Measurements from ENCODE around the gene SETD3.

The SETD3 gene

DNA sequence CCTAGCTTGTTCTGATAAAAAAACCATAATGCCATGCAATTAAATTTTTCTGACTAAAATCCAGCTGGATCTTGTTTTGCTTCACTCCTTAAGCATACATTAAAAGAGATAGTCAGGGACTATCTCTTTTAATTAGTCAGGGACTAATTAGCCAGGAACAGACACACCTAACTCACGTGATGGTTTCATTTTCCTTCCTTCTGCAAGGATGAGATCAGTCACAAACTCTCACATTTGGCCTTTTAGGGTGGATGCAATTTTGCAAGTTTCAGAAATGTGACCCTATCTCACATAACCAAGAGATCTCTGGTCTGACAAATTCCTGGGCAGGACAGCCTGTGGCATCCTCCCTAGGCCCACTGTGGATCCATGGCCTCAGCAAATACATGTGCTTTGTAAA is 62.4 kb downstream of the SETD3 start:
- no peak for DNase-seq

DNA sequence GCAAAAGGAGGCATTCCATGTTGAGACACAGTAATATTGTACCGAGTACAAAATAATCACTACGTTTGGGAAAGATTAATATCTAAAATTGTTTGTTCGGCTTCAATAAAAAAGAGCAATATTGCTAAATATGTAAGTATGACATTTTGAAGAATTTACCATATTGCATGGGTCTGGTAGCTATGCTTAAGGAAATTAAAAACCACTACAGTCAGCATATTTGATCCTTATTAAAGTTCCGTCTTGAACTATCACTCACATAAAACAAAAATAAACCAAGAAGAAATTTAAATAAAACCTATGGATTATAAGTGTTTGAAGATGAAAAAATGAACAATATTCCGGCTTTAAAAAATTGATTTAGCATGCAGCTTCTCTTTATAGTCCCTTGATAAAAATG is 63.8 kb downstream of the SETD3 start:
- no peak for DNase-seq

GRCh38 chr14:99415496-99416281 is 65.0 kb downstream of the SETD3 start:
- peak; percentile 71 for DNase-seq

- DNase-seq = no peak
Observed at GRCh38 chr14:99413911-99414310, 66.7 kb downstream of the SETD3 start.

DNA sequence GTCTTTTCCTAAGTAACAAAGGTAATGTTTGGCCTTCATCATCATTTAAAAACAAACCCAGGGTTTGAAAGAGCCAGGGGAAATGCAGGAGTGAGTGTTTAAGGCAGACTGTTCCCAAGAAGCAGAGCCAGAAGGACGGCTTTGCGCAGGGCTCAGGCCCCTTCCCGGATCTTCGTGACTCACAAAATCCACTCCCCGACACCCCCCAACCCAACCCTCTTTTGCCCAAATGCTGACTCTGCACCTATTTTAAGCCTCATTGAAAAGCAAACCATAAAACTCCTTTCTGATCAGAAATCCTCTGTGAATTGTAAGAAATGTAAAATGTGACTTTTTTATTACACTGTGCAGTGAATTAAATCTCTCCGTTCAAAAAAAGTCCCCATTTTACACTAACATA is 67.5 kb downstream of the SETD3 start:
- DNase-seq = no peak

DNA sequence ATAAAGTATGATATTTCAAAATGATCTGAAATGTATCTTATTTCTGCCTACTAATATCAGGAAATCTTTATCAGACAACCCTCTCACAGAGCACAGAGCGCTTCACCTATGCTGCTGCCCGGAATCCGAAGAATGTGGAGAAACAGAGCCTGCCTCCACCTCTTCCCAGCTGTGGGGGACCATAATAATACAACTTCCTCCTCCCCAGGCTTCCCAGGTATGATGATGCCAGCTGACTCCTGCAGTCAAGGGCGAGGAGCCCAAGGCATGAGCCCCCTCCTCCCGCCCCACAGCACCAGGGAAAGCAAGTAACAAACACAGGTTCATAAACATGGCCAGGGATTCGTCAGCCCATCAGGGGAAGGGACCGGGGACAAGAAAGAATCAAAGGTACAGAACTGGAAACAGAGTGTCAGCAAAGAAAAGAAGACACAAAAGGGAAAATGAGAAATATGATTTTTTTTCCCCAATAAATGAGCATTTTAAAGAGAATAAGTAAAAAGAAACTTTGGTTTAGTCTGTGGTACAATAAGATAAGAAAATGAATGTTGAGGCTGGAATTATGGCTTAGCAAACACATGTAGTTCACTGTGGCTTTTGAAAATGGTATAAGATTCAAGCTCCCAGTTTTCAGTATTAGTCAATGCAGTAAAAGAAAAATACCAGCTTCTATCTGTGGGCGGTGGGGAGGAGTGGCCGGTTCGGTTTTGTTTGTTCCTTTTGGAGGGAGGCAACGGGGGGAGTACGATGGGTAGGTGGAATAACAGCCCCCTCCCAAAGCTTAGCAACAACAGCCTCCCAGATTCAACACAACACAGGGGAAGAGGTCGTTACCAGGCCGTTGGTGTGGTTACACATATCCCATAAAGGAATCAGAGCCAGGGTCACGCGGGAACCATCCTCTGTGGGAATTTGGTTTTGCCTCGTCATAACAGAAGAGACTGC is 68.3 kb downstream of the SETD3 start:
- no peak for DNase-seq

DNA sequence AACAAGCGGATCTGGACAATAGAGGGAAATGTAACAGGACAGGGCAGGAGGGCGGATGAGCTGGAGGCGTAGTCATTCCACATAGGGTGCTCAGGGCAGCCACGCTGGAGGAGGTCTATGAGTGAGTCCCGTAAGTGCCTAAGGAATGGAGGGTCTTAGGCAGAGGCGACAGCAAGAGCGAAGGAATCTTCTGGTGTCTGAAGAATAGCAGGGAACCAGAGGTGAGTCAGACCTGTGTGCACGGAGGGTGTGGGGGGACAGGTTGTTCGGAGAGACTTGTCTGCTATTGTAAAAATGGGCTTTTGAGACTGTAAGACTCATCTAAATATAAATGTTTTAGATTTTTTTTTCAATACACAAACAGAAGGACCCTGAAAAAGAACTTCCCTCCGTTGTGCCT is 70.6 kb downstream of the SETD3 start:
- no peak for DNase-seq

GRCh38 chr14:99408971-99409289 is 71.7 kb downstream of the SETD3 start:
- DNase-seq = no peak

DNA sequence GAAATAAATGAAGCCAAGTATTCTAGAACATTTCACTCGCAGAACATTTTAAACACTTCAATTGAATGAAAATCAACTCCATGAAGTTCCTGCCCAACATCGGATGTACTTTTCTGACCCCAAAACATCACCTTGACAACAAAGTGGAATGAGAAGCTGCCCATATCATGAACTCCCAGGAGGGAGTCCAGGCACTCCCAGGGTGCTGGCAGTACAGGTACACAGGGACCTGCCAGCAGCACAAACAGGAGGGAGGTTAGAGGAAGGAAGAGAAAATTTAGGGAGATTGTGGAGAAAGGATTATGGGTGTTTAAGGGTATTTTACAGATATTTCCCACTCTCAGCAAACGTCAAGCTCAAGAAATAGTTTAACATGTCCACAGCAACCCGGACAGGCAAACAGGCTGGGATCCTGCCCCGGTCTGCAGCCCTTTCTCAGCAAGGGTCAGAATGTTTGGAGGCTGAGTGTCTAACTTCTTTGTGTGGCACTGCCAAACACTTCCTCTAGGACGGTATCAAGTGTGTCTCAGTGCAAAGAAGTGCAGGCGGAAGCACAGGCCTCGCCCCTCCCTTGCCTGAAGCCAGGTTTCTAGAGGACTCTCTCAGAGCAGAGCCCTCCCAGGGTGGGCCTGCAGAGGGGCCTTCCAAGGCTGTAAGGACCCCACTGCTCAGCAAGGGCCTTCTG is 72.2 kb downstream of the SETD3 start:
- no peak for DNase-seq

DNA sequence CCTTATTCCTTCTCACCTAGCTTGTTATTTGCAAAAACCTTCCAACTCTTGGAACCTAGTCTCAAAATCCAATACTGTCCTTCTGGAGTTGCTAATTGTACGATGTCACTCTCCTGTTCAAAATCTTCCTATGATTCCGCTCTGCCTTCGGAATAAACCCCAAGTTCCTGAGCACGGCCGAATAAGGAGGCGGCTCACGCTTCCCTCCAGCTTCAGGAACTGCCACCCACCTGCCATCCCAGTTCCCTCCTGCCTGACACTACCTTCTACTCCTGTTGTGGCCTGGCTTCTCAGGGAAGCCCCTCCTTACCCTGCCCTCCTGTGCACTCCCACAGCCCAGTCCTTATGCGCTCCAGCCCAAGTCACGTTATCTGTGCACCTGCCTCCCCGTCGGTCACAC is 73.2 kb downstream of the SETD3 start:
- DNase-seq = no peak

- no peak for DNase-seq
Observed at GRCh38 chr14:99402950-99403349, 77.7 kb downstream of the SETD3 start.

DNA sequence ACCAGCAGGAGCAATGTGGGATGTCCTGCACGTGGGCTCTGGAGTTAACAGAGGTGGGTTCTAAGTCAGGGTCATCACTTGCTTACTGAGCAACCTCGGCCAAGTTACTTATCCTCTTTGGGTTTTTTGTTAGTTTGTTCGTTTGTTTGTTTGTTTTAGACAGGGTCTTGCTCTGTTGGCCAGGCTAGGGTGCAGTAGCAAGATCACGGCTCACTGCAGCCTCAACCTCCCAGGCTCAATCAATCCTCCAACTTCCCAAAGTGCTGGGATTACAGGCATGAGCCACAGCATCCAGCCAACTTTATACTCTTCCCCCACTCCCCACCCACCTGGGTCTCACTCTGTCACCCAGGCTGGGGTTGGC is 78.4 kb downstream of the SETD3 start:
- no peak for DNase-seq

- no peak for DNase-seq
Observed at GRCh38 chr14:99401621-99402284, 78.9 kb downstream of the SETD3 start.

GRCh38 chr14:99401211-99401610 is 79.4 kb downstream of the SETD3 start:
- no peak for DNase-seq

- no peak for DNase-seq
Observed at GRCh38 chr14:99397698-99398097, 83.0 kb downstream of the SETD3 start.

DNA sequence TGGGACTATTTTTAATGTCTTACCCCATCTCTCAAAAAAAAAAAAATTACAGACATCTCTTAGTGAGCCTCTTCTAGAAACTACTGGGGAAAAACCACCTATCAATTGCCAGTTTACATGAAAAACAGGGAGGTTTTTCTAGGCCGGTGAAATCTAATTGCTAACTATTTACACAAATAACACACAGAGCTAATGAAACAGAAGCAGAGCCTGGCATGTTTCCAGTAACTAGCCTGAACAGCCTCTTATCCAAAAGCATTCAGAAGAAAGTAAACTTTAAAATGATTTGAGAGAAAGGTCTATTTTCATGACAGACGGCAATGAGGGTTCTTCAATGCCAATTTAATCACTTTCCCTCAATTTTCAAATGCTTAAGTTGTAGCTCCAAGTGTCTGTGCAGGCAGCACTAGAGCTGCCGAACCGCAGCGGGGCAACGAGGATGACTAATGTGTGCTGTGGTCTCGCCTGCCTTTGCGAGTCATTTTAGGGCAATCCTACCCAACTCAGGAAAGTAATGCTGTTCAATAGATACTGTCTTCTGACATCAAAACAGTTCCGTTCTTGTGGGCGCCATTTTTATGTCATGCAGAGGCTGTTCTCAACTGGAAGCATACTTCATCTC is 84.6 kb downstream of the SETD3 start:
- no peak for DNase-seq

DNA sequence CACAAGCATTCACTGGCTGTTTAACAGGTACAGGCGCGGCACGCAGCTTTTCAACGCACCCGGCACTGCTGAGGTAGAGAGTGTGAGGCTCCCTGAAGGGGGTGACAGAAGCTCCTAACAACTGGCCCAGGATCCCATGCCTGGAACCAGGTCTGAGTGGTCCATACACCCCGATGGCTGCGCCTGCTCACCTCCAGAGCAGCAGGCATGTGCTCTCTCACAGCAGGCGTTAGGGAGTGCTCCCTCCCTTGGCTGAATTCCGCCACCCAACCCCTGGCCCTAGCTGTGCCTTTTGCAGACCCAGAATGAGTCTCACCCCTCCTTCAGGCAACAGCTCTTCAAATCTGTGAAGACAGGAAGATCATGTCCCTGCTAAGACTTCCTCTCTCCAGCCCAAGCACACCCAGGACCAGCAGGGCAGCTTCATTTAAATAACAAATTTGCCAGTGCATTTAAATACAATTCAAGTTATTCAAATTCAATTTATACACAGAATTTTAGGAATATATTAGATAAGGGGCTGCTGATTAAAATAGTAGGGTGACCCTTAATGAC is 86.0 kb downstream of the SETD3 start:
- no peak for DNase-seq

DNA sequence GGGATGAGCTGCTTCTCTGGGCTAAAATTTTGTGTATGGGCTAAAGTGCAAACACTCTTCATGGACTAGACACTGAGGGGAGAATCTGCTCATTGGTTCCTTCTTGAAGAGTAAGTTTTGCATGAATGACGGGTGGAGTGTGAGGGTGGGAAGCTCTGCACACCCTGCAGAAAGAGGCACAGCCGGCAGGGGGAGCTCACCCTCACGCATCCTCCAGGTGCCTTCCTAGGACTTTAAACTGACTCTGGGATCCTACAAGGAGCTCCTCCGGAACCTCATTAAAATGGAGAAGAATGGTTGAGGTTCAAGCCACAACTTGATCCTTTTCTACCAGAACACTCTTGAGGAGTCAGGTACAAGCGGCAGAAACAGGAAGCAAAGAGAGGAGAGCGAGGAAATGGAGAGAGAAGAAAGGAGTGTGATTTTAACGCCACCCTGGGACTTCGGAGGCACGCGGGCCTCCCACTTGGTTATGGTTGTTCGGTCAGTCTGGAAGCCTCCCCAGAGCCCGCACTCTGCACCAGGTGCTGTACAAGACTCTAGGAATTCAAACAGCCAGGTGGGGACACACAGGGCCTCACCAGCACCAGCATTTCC is 87.5 kb downstream of the SETD3 start:
- DNase-seq = no peak

- DNase-seq = no peak
Observed at GRCh38 chr14:99391671-99392070, 89.0 kb downstream of the SETD3 start.

DNA sequence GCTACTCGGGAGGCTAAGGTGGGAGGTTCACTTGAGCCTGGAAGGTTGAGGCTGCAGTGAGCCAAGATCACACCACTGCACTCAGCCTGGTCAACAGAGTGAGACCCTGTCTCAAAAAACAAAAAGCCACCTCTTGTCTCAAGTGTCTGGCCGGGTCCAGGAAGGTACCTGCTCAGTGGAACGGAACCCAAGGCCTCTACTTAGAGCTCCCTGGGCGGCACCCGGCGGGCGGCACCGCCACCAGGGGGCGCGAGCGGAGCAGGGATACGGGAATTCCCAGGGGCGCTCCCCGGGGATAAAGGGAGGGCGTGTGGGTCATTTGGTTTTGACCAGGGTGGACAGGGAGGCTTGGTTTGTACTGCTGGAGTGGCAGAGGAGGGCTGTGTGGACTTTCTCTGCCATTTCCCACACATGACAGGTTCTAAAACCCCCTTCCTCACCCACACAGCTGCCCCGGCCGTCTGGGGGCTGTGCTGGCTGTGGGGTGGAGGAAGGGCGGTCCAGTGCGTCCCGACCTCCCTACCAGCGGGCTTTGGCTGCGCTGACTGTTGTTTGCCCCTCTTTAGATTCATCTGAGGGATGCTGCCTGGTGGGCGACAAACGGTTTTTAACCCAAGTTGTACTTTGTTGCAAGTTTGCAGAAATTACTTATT is 91.4 kb downstream of the SETD3 start:
- DNase-seq = no peak

GRCh38 chr14:99388286-99388685 is 92.4 kb downstream of the SETD3 start:
- DNase-seq = no peak

Measured in femur (tissue), 1 donor.